Suppressor macrophage treated with lipopolysaccharide for 4 hours (primary cell): ENCODE data around the gene USF2.

Source experiments
- DNase-seq: peaks from one replicate; pipeline ENCODE4 v3.0.0-alpha.2; 2020

The USF2 gene

DNA sequence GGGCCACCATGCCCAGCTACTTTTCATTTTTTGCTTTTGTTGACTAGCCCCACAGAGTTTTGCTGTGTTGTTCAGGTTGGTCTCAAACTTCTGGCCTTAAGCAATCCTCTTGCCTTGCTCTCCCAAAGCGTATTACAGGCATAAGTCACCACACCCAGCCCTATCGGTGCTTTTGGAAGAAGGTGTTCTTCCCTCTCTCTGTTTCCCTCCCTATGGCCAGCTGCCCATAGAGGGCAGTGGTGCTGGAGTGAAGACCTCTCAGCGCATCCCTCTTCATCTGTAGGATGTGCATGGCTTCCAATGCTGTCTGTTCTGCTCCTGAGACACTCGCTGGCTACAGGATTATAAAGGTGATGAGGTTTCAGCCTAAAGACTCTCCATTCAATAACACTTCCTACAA, 58.9 kb downstream of the USF2 start:
- DNase-seq: no peak

DNA sequence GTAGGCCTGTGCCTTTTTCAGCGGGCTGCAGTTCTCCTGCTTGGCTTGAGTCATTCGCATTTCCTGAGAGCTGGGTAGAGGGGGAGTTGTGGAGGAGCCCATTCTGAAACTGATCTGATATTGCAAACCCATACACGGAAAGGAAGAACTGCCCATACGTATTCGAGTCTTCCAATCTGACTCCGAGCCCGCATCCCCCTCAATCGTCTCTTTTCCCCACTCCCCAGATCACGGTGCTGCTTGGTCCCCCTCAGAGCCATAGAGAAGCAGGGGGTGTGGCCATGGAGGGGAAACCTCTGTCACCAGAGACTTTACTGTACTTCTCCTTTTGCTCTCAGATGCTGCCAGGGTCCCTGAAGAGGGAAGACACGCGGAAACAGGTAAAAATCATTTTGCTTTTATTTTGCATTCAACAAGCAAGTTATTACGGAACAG, 60.1 kb downstream of the USF2 start, which contains the start of gene CD22:
Gene CD22 (plus strand): TSS at position 337 of the 435 bp plus-strand sequence. CDS start 2,854 bp downstream, outside the sequence.
- DNase-seq: peak; percentile 25

DNA sequence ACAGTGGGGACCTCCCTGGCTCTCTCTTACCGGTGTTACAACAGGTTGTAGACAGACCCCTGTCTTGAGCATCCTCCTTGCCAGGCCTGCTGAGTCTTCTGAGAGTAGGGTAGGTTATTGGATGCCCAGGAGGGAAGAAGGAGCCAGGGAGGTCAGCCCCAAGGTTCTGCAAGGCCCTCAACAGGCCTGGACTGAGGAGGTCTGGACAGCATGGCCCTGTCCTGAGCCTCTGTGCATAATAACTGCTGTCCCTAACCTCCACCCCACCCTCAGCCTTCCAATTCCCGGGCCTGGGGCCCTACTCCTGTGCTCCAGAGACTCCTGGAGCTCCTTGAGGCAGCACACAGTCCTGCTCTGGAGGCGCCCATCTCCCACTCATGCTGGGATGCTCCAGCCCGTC, 60.6 kb downstream of the USF2 start:
- DNase-seq: no peak
